ENCODE results near the gene TRIM31. TPM values are rescaled to one million over a fixed set of nuclear protein-coding genes. Genes with fewer than 3 reads are reported as not detected.

The TRIM31 gene
- total and polyA plus RNA-seq, 2 donors (not counting 3 experiments of a cell fraction or from before 2014, with no cell fraction given), result not detected

- Histone ChIP-seq H3K9me3 (replicated peaks; ENCODE audit: control insufficient read depth, insufficient read depth, low read length) (no peaks in the 10 kb centered on the region), H2AFZ (ENCODE audit: low read depth, low read length) (no peak overlapping the region), H3K9me1 (replicated peaks; ENCODE audit: control insufficient read depth, extremely low read depth, insufficient read depth, low read length) (no peaks in the 10 kb centered on the region), H3K9ac (replicated peaks; ENCODE audit: extremely low read depth, insufficient read depth, low read length) (no peak overlapping the region), H3K79me2 (ENCODE audit: control insufficient read depth, insufficient read depth, low read length) (no peaks in the 10 kb centered on the region), H3K4me2 (ENCODE audit: insufficient read depth, low read length) (no peak overlapping the region), H3K36me3 (ENCODE audit: control insufficient read depth in 2 of 2, extremely low read depth in 1 of 2, insufficient read depth in 2 of 2, low read length in 2 of 2) (no peaks in the 10 kb centered on the region), H3K27me3 (ENCODE audit: control insufficient read depth in 2 of 2, insufficient read depth in 2 of 2, low read length in 2 of 2) (peaks cover 43 to 64% of the 10 kb centered on the region in 2 experiments), H4K20me1 (replicated peaks; ENCODE audit: control insufficient read depth, extremely low read depth, insufficient read depth, low read length) (no peaks in the 10 kb centered on the region), H3K27ac (ENCODE audit: insufficient read depth, low read depth, low read length) (no peak overlapping the region), H3K4me3 (replicated peaks in 1 of 3; ENCODE audit: insufficient read depth in 1 of 3, low read depth in 1 of 3, low read length in 3 of 3) (no peak overlapping the region), H3K4me1 (ENCODE audit: control insufficient read depth, extremely low read depth, insufficient read depth, low read length) (peaks cover 17% of the 10 kb centered on the region)
- ChIA-PET CTCF (no interaction called here), POLR2A (no interaction called here)
- no TSS peak for BruUV-seq (replicated peaks)
- intact Hi-C loops (cut with micrococcal nuclease), result no loop called here
- dilution Hi-C loops (cut with MboI; ENCODE audit: extremely low pct_ligation_motif_present, low sequenced_read_pairs), result no loop called here
- no peak for FAIRE-seq
- no peak for DNase-seq (ENCODE audit: low read depth, low spot score)
- TF ChIP-seq MYC (IDR thresholded peaks at IDR 0.05; ENCODE audit: low read depth, low read length) (no peak), JUN (IDR thresholded peaks at IDR 0.05; ENCODE audit: borderline replicate concordance, insufficient read depth, insufficient read length, low read depth) (no peak), FOS (IDR thresholded peaks at IDR 0.05; ENCODE audit: borderline replicate concordance, insufficient read depth, low read length) (no peak), POLR2A (IDR thresholded peaks at IDR 0.05; ENCODE audit: low read depth, low read length) (no peak), EZH2 (IDR thresholded peaks at IDR 0.05; ENCODE audit: borderline replicate concordance, low read depth, low read length, severe bottlenecking) (no peak), POLR2AphosphoS5 (IDR thresholded peaks at IDR 0.05; ENCODE audit: insufficient read depth, low read depth, low read length) (no peak), MAX (IDR thresholded peaks at IDR 0.05; ENCODE audit: insufficient read depth, insufficient read length) (no peak), CTCF (IDR thresholded peaks at IDR 0.05; ENCODE audit: extremely low read depth in 1 of 2, insufficient read depth in 1 of 2, low read depth in 1 of 2, low read length in 2 of 2) (no peak), GATA2 (IDR thresholded peaks at IDR 0.05; ENCODE audit: insufficient read depth, insufficient read length, low read depth, low read length) (no peak)
These were observed 12.7 kb downstream of the TRIM31 start for GRCh38 chr6:30100154-30100553.

All from endothelial cell of umbilical vein (primary cell).